K562 (cell line): ENCODE measurements around the gene NSUN3. TPM values are rescaled to one million over a fixed set of nuclear protein-coding genes. Genes with fewer than 3 reads are reported as not detected.

Experiments
- ATAC-seq: fragments of 200-7000 bp; cut with Tn5 transposase; 3 replicates; pipeline ENCODE4 v1.9.1; 2020; ENCODE audit warnings: moderate library complexity
- BruUV-seq: library from RNA; stranded (reverse); fragments of 400-500 nt; replicated peaks from 2 replicates; lab custom pipeline; 2021; lab: Mats Ljungman, UMichigan
- CTCF ChIA-PET: fragments of 300-600 bp; formaldehyde crosslinking; extraction: SDS; loops from one replicate; lab custom pipeline; 2021; ENCODE audit warnings: low intra/inter-chr PET ratio; lab: Yijun Ruan, JAX
- POLR2A ChIA-PET: fragments of 300-600, 350-650 bp; sonication (Branson Sonifier 250); formaldehyde crosslinking; extraction: SDS; loops from one replicate; lab custom pipeline; 2021; ENCODE audit warnings: antibody characterized with exemption, inconsistent platforms; lab: Yijun Ruan, JAX
- DNase-seq, 4 experiments: peaks; one replicate each; pipeline versions ENCODE4 v3.0.0 to v3.0.0-alpha.2; 2011 to 2018; ENCODE audit warnings: low spot score in 3 of 4, mixed read lengths in 3 of 4; ENCODE audit errors: extremely low read depth in 1 of 4
- FAIRE-seq: peaks from 2 replicates; lab custom pipeline; 2011; peaks lifted over from hg19 to GRCh38; lab: Jason Lieb, UNC
- H2AFZ ChIP-seq: 2 replicates; pipeline ENCODE4 v1.6.0; 2011; ENCODE audit warnings: low read depth, low read length, control low read depth, inconsistent platforms
- H3K27ac ChIP-seq: fragments of 200-600 bp; 3 replicates; pipeline ENCODE4 v1.8.0; 2011; ENCODE audit warnings: low read depth, mild to moderate bottlenecking, control low read depth, inconsistent platforms, low read length, moderate library complexity, mixed read lengths; ENCODE audit errors: extremely low read depth
- H3K27me3 ChIP-seq, 2 experiments: fragments of 300-600 bp in 1 of 2; 2 replicates in 1 of 2; 3 replicates in 1 of 2; pipeline versions ENCODE4 v1.6.0 to v1.8.0; 2011; ENCODE audit warnings: inconsistent platforms in 2 of 2, low read length in 2 of 2, mild to moderate bottlenecking in 1 of 2, mixed read lengths in 1 of 2, moderate library complexity in 1 of 2; ENCODE audit not compliant: control insufficient read depth in 2 of 2, insufficient read depth in 2 of 2
- H3K36me3 ChIP-seq: fragments of 300-600 bp; 3 replicates; pipeline ENCODE4 v1.8.0; 2011; ENCODE audit warnings: mild to moderate bottlenecking, low read length, inconsistent platforms; ENCODE audit not compliant: control insufficient read depth, insufficient read depth
- H3K4me1 ChIP-seq, 2 experiments: fragments of 200-600 bp in 1 of 2; replicated peaks in 1 of 2; 2 replicates in 1 of 2; 3 replicates in 1 of 2; pipeline versions ENCODE4 v1.5.1 to v1.8.0; 2011; ENCODE audit warnings: inconsistent platforms in 2 of 2, low read length in 2 of 2, mild to moderate bottlenecking in 1 of 2, mixed read lengths in 1 of 2, moderate library complexity in 1 of 2; ENCODE audit not compliant: control insufficient read depth in 2 of 2, insufficient read depth in 2 of 2
- H3K4me2 ChIP-seq: 2 replicates; pipeline ENCODE4 v1.6.1; 2011; ENCODE audit warnings: low read length, control low read depth, inconsistent platforms, mixed read lengths; ENCODE audit not compliant: insufficient read depth
- H3K4me3 ChIP-seq: fragments of 200-600 bp; sonication (generic), shearing (Covaris generic); 2 replicates; pipeline ENCODE4 v1.5.1; 2016; ENCODE audit warnings: control low read depth, inconsistent platforms
- H3K79me2 ChIP-seq: fragments of 200-600 bp; 3 replicates; pipeline ENCODE4 v1.8.0; 2011; ENCODE audit warnings: low read length, inconsistent platforms; ENCODE audit not compliant: control insufficient read depth, insufficient read depth
- H3K9ac ChIP-seq, 2 experiments: 2 replicates each; pipeline versions ENCODE4 v1.6.0 to v1.6.1; 2011; ENCODE audit warnings: low read depth in 2 of 2, low read length in 2 of 2, control low read depth in 1 of 2, inconsistent platforms in 1 of 2, mild to moderate bottlenecking in 1 of 2, mixed read lengths in 1 of 2; ENCODE audit not compliant: insufficient read depth in 1 of 2
- H3K9me1 ChIP-seq: one replicate; pipeline ENCODE4 v1.6.0; 2011; ENCODE audit warnings: inconsistent platforms, mild to moderate bottlenecking, low read length, moderate library complexity; ENCODE audit not compliant: control insufficient read depth, insufficient read depth
- H3K9me3 ChIP-seq: replicated peaks from 2 replicates; pipeline ENCODE4 v1.5.1; 2011; ENCODE audit warnings: low read depth, low read length, inconsistent platforms; ENCODE audit not compliant: control insufficient read depth, insufficient read depth
- H4K20me1 ChIP-seq: replicated peaks from 2 replicates; pipeline ENCODE4 v1.6.1; 2011; ENCODE audit warnings: low read length, inconsistent platforms, mixed read lengths; ENCODE audit not compliant: control insufficient read depth, insufficient read depth
- CTCF ChIP-seq, 3 experiments: IDR thresholded peaks in 2 of 3; conservative IDR thresholded peaks in 1 of 3; 2 replicates each; pipeline ENCODE4 v1.5.1; 2011 to 2012; ENCODE audit warnings: low read length in 3 of 3, mild to moderate bottlenecking in 3 of 3, control low read depth in 2 of 3, improper control_type of control experiment in 1 of 3, inconsistent platforms in 1 of 3, low read depth in 1 of 3, mixed read lengths in 1 of 3, moderate library complexity in 1 of 3; ENCODE audit not compliant: insufficient read depth in 2 of 3
- FOXA1 ChIP-seq: fragments of 450-650 bp; IDR thresholded peaks from 2 replicates; pipeline ENCODE4 v1.6.1; 2016; ENCODE audit warnings: mild to moderate bottlenecking, borderline replicate concordance
- NFE2L1 ChIP-seq: fragments of 450-650 bp; IDR thresholded peaks from 2 replicates; pipeline ENCODE4 v1.6.1; 2016; ENCODE audit warnings: missing genetic modification characterization, low read depth, mild to moderate bottlenecking, missing compliant biosample characterization, moderate library complexity, borderline replicate concordance
- RAD21 ChIP-seq, 2 experiments: fragments of 250-450 bp in 1 of 2; fragments of 450-650 bp in 1 of 2; sonication (Bioruptor Pico) in 1 of 2; formaldehyde crosslinking in 1 of 2; IDR thresholded peaks in 1 of 2; conservative IDR thresholded peaks in 1 of 2; 2 replicates each; pipeline versions ENCODE4 v1.4.0 to v1.8.0; 2020 to 2022; ENCODE audit warnings: mild to moderate bottlenecking in 2 of 2, moderate library complexity in 1 of 2
- ZNF24 ChIP-seq: fragments of 450-650 bp; IDR thresholded peaks from 2 replicates; pipeline ENCODE4 v1.6.1; 2016
- WGBS: fragments of 100-300 bp; shearing (Covaris generic); methylation state at CpG from one replicate; pipeline ENCODE4 v1.1.6; 2016; ENCODE audit warnings: low coverage, mixed read lengths; ENCODE audit not compliant: insufficient coverage; ENCODE audit errors: missing lambda C conversion rate; 5-methylcytosine and 5-hydroxymethylcytosine counted together
- in situ Hi-C: fragments of 300-500 bp; cut with MboI; formaldehyde crosslinking; loops from 4 replicates; pipeline ENCODE4 v1.15.0; 2018; ENCODE audit warnings: inconsistent platforms, mixed read lengths
- intact Hi-C: fragments of 100-400 bp; cut with micrococcal nuclease; formaldehyde crosslinking; loops from 2 replicates; pipeline ENCODE4 v1.14.2; 2022
- polyA plus RNA-seq, 8 experiments: library from polyadenylated mRNA; depleted of rRNA in 4 of 8; stranded (reverse) in 5 of 8; unstranded in 3 of 8; fragments of >200 nt; fragmentation: Nextera tagmentation in 2 of 8; fragmentation: Illumina TruSeq in 1 of 8; extraction: Ambion mirVana in 2 of 8; extraction: Trizol in 1 of 8; gene quantifications; 2 replicates each; pipeline versions ENCODE4 v1.2.1 to v1.2.3, GENCODE V29; 2011 to 2014; ENCODE audit warnings: inconsistent platforms in 1 of 8, missing spikeins in 1 of 8
- total RNA-seq, 7 experiments: library from RNA; depleted of rRNA in 6 of 7; stranded (reverse); fragments of >200 nt in 6 of 7; fragmentation: Illumina TruSeq in 2 of 7; extraction: Trizol in 2 of 7; gene quantifications; 2 replicates each; pipeline versions ENCODE4 v1.2.1 to v1.2.3, GENCODE V29; 2011 to 2021; ENCODE audit warnings: low replicate concordance in 1 of 7

Gene NSUN3
- total and polyA plus RNA-seq, 9 of the 15 experiments (the other 6 are each of a cell fraction or from before 2014, with no cell fraction given) = 4.4 to 12.3 (median 7.6) TPM

DNA sequence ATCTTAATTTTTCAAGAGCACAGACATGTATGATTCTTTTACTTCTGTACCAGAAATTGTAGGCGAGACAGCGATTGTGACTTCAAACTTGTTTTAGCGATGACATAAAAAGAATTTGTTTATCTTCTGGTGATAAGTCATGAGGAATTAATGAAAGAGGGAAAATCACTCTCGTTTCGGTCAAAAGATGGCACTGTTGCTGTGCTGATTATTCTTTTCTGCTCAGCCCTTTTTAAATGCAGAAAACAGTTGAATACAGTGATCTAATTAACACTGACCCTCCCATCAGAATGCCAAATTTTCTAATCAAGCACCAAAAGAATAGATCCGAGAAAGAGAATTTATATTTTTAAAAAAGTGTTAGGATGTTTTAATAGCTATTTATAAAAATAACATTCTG lies 52.6 kb downstream of the NSUN3 start:
- Histone ChIP-seq H3K79me2 (no peaks in the 10 kb centered on the region), H3K9ac (no peak overlapping the region), H2AFZ (no peak overlapping the region), H3K36me3 (no peaks in the 10 kb centered on the region), H3K9me1 (no peaks in the 10 kb centered on the region), H3K9me3 (no peaks in the 10 kb centered on the region), H3K27ac (no peak overlapping the region), H3K4me3 (no peak overlapping the region), H3K4me1 (no peaks in the 10 kb centered on the region), H3K27me3 (no peaks in the 10 kb centered on the region), H3K4me2 (no peak overlapping the region), H4K20me1 (no peaks in the 10 kb centered on the region)
- POLR2A ChIA-PET = no interaction called here
- 0 out of 2 replicates have a peak, but pooled peaks have one; percentile 19 for TF ChIP-seq ZNF24
- no peak for TF ChIP-seq NFE2L1 (tag)
- no peak for TF ChIP-seq FOXA1
- TF ChIP-seq CTCF (IDR thresholded peaks at IDR 0.05 in 2 of 3, conservative IDR thresholded peaks at IDR 0.05 in 1 of 3; ENCODE audit: insufficient read depth in 2 of 3, low read depth in 1 of 3, low read length in 3 of 3) = peak in 2 of 3 experiments; percentile 13 to 43; a peak in 2 of 6 replicates
- peak; percentile 6 to 47; a peak in 2 of 4 replicates for TF ChIP-seq RAD21 (CRISPR knock-in tag; conservative IDR thresholded peaks at IDR 0.05 in 1 of 2, IDR thresholded peaks at IDR 0.05 in 1 of 2)
- no peak for FAIRE-seq
- intact Hi-C loops (loop anchor here (5.0 kb wide), 1 partner anchor 117 kb away; no protein-coding TSS in a partner anchor), in situ Hi-C loops (no loop called here)
- 23% methylated on average over 6 of the region's 6 CpGs for WGBS
- ATAC-seq = no peak
- CTCF ChIA-PET = no interaction called here
- peak in 1 of 4 experiments; percentile 6 for DNase-seq
- BruUV-seq = no TSS peak
